Lung (tissue), 12 donors: ENCODE measurements around the gene DDR1. TPM values are rescaled to one million over a fixed set of nuclear protein-coding genes. Genes with fewer than 3 reads are reported as not detected.
"Not testable (repeated sequence)": the region's sequence is repeated elsewhere in the genome, so short reads cannot be mapped to it uniquely, and the experiment has no call there.

ENCODE experiments used
- ATAC-seq: fragments of 200-7000 bp; cut with Tn5 transposase; one replicate; pipeline ENCODE4 v1.9.1; 2020; ENCODE audit warnings: moderate number of reproducible peaks; ENCODE audit not compliant: insufficient read depth, low FRiP score
- DNase-seq, 3 donors: peaks; one replicate each; pipeline ENCODE4 v3.0.0-alpha.2; 2013 to 2017
- H3K27ac ChIP-seq, 2 donors: one replicate each; pipeline ENCODE4 v1.5.1; 2013; ENCODE audit warnings: mild to moderate bottlenecking in 2 of 2, moderate library complexity in 2 of 2, control low read depth in 1 of 2, inconsistent platforms in 1 of 2, low read depth in 1 of 2, low read length in 1 of 2
- H3K27me3 ChIP-seq, 3 donors: one replicate each; pipeline ENCODE4 v1.5.1; 2013; ENCODE audit warnings: low read length in 2 of 3; ENCODE audit not compliant: control insufficient read depth in 3 of 3, insufficient read depth in 3 of 3
- H3K36me3 ChIP-seq, 4 donors: one replicate each; pipeline ENCODE4 v1.5.1; 2013; ENCODE audit warnings: low read length in 4 of 4, mild to moderate bottlenecking in 1 of 4, moderate library complexity in 1 of 4; ENCODE audit not compliant: control insufficient read depth in 4 of 4, insufficient read depth in 4 of 4
- H3K4me1 ChIP-seq, 5 donors: one replicate each; pipeline ENCODE4 v1.5.1; 2013; ENCODE audit warnings: low read length in 5 of 5, mild to moderate bottlenecking in 2 of 5, moderate library complexity in 1 of 5; ENCODE audit not compliant: control insufficient read depth in 5 of 5, insufficient read depth in 5 of 5
- H3K4me3 ChIP-seq: one replicate; pipeline ENCODE4 v1.5.1; 2013; ENCODE audit warnings: mild to moderate bottlenecking, control low read depth, moderate library complexity
- H3K9ac ChIP-seq, 2 donors: one replicate each; pipeline ENCODE4 v1.5.1; 2013; ENCODE audit warnings: low read length in 2 of 2, control low read depth in 1 of 2; ENCODE audit not compliant: insufficient read depth in 1 of 2
- H3K9me3 ChIP-seq, 4 donors: one replicate each; pipeline ENCODE4 v1.5.1; 2013; ENCODE audit warnings: low read length in 3 of 4, mild to moderate bottlenecking in 1 of 4, moderate library complexity in 1 of 4; ENCODE audit not compliant: control insufficient read depth in 4 of 4, insufficient read depth in 3 of 4
- WGBS, 2 donors: extraction: QIAGEN DNeasy Blood & Tissue Kit; methylation state at CpG; one replicate each; pipeline ENCODE4 v1.1.7; 2013; 5-methylcytosine and 5-hydroxymethylcytosine counted together
- polyA plus RNA-seq, 2 donors: library from polyadenylated mRNA; stranded (reverse); fragments of 200-250 nt; gene quantifications; one replicate each; pipeline ENCODE4 v1.2.1, GENCODE V29; 2013
- total RNA-seq, 2 donors: library from RNA; depleted of rRNA in 1 of 2; stranded (reverse); fragments of >200 nt in 1 of 2; gene quantifications; one replicate each; pipeline ENCODE4 v1.2.1, GENCODE V29; 2014 to 2021
- TF ChIP-seq, protein P1 (sequence below): IDR thresholded peaks from 2 replicates; pipeline ENCODE4 v1.5.1; 2012; ENCODE audit warnings: mild to moderate bottlenecking; ENCODE audit errors: control extremely low read depth, extremely low read depth
- donor health status: control.
- donor health status: control.
- donor health status: Bipolar disorder and iron deficiency.
- donor health status: healthy.
- donor health status: DM: yes; HTN: yes; CAD: no.

DDR1 gene
- total and polyA plus RNA-seq, 4 donors = 39.5 to 134 (median 98.1) TPM

DNA sequence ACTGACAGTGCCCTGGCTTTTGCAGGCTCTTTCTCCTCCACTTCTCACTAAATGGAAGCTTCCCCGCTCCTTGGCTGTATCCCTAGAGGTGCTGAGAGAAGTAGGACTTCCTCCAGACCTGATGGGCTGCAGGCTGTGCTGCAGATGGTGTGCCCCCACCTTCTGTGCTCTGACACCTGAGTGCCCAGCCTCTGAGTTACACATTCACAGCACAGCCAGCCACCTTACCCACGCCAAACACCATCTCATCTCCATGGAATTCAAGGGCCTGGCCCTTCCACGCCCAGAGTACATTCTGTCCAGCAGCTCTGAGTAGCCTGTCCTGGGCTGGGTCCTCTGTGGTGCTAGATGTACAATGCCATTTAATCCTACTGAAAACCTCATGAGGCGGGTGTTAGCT, 42.3 kb downstream of the DDR1 start:
- no peak for DNase-seq
- Histone ChIP-seq H3K4me1 (peaks cover 0 to 7% (median 0%) of the 10 kb centered on the region in 5 donors), H3K9me3 (peaks cover 0 to 4% (median 1%) of the 10 kb centered on the region in 4 donors), H3K27me3 (no peaks in the 10 kb centered on the region), H3K4me3 (no peak overlapping the region), H3K36me3 (peaks cover 0 to 40% (median 13%) of the 10 kb centered on the region in 4 donors), H3K9ac (no peak overlapping the region), H3K27ac (peak overlapping the region; percentile 24 to 81)
- peak; percentile 75 for ATAC-seq
- TF ChIP-seq, protein P1, sequence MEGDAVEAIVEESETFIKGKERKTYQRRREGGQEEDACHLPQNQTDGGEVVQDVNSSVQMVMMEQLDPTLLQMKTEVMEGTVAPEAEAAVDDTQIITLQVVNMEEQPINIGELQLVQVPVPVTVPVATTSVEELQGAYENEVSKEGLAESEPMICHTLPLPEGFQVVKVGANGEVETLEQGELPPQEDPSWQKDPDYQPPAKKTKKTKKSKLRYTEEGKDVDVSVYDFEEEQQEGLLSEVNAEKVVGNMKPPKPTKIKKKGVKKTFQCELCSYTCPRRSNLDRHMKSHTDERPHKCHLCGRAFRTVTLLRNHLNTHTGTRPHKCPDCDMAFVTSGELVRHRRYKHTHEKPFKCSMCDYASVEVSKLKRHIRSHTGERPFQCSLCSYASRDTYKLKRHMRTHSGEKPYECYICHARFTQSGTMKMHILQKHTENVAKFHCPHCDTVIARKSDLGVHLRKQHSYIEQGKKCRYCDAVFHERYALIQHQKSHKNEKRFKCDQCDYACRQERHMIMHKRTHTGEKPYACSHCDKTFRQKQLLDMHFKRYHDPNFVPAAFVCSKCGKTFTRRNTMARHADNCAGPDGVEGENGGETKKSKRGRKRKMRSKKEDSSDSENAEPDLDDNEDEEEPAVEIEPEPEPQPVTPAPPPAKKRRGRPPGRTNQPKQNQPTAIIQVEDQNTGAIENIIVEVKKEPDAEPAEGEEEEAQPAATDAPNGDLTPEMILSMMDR = no peak
- WGBS, 2 donors = 73 to 86% methylated on average over 4 of the region's 4 CpGs

DNA sequence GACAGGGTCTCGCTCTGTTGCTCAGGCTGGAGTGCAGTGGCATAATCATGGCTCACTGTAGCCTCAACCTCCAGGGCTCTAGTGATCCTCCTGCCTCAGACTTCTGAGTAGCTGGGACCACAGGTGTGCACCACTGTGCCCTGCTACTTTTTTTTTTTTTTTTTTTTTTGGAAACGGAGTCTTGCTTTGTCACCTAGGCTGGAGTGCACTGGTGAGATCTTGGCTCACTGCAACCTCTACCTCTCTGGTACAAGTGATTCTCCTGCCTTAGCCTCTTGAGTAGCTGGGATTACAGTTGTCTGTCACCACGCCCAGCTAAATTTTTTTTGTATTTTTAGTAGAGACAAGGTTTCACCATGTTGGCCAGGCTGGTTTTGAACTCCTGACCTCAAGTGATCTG, 42.8 kb downstream of the DDR1 start:
- peaks cover 0 to 36% (median 13%) of the 10 kb centered on the region in 4 donors for H3K36me3 ChIP-seq
- not testable (repeated sequence) for H3K4me3 ChIP-seq, ATAC-seq, H3K27me3 ChIP-seq, H3K9me3 ChIP-seq, H3K9ac ChIP-seq, DNase-seq, H3K4me1 ChIP-seq
- 79 to 90% methylated on average over 3 of the region's 3 CpGs for WGBS, 2 donors
- H3K27ac ChIP-seq = peak overlapping the region; percentile 24 to 81

DNA sequence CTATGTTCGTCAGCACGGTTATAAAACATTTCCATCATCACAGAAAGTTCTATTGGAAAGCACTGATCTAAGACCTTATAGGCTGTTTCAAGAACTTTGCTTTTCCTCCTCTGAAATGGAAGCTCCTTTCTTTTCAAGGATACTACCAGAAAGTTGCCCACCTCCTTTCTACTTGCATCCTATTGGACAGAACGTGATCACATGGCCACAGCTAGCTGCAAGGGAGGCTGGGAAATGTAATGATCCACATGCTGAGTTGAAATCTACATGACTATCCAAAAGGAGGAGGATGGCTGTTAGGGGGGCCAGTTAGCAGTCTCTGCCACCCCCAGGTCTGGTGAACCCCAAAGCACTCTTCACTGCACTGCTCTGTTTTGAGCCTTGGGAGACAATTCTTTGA, 44.4 kb downstream of the DDR1 start:
- Histone ChIP-seq H3K27me3 (no peaks in the 10 kb centered on the region), H3K9ac (no peak overlapping the region), H3K9me3 (peaks cover 0 to 4% (median 1%) of the 10 kb centered on the region in 4 donors), H3K4me3 (no peak overlapping the region), H3K27ac (peak overlapping the region in 1 of 2 donors; percentile 34), H3K36me3 (peaks cover 0 to 20% (median 4%) of the 10 kb centered on the region in 4 donors), H3K4me1 (peaks cover 0 to 13% (median 0%) of the 10 kb centered on the region in 5 donors)
- WGBS, 2 donors = 77 to 97% methylated on average over 3 of the region's 3 CpGs
- no peak for DNase-seq
- no peak for ATAC-seq
- TF ChIP-seq, protein P1 = no peak

DNA sequence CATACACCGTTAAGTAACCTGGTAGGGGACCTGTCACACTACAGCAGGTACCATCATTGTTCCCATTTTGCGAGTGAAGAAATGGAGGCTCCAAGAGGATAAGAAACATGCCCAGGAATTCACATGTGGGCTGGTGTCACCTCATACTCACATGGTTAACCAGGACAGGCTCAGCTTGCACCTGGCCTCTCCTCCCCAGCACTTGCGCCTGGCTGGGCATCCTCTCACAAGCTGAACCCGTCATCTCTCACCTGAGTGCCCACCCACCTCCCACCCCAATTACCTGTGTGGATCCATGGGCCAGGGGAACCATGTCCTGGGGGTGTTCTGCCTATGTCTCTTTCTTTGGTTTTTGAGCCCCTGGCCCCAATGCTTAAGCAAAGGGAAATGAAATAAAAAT, 46.2 kb downstream of the DDR1 start:
- DNase-seq = no peak
- WGBS, 2 donors = 71 to 85% methylated on average over 4 of the region's 4 CpGs
- no peak overlapping the region for H3K4me3 ChIP-seq
- H3K9ac ChIP-seq = no peak overlapping the region
- H3K27ac ChIP-seq = peak overlapping the region in 1 of 2 donors; percentile 57
- ATAC-seq = no peak
- H3K4me1 ChIP-seq = peaks cover 0 to 13% (median 0%) of the 10 kb centered on the region in 5 donors
- H3K9me3 ChIP-seq = peaks cover 0 to 4% (median 1%) of the 10 kb centered on the region in 4 donors
- H3K36me3 ChIP-seq = peaks cover 0 to 9% (median under 1%) of the 10 kb centered on the region in 4 donors
- TF ChIP-seq, protein P1 = no peak
- H3K27me3 ChIP-seq = no peaks in the 10 kb centered on the region
